Endothelial cell of umbilical vein (primary cell): ENCODE measurements around the gene CFAP161. TPM values are rescaled to one million over a fixed set of nuclear protein-coding genes. Genes with fewer than 3 reads are reported as not detected.

Experiments
- BruUV-seq: library from RNA; stranded (reverse); fragments of 400-500 nt; replicated peaks from 2 replicates; lab custom pipeline; 2021; lab: Mats Ljungman, UMichigan
- CTCF ChIA-PET: fragments of 300-600, 350-600 bp; sonication (Branson Sonifier 250); formaldehyde crosslinking; loops from one replicate; lab custom pipeline; 2021; ENCODE audit warnings: antibody characterized with exemption, inconsistent platforms; lab: Charles Lee
- POLR2A ChIA-PET: fragments of 300-600, 350-600 bp; sonication (Branson Sonifier 250); formaldehyde crosslinking; loops from one replicate; lab custom pipeline; 2021; ENCODE audit warnings: antibody characterized with exemption, inconsistent platforms; lab: Charles Lee
- DNase-seq: peaks from one replicate; pipeline ENCODE4 v3.0.0-alpha.2; 2011; ENCODE audit warnings: low read depth, low spot score
- FAIRE-seq: peaks from 2 replicates; lab custom pipeline; 2011; peaks lifted over from hg19 to GRCh38; lab: Jason Lieb, UNC
- H2AFZ ChIP-seq: 2 replicates; pipeline ENCODE4 v1.6.0; 2012; ENCODE audit warnings: low read depth, low read length, control low read depth, inconsistent platforms
- H3K27ac ChIP-seq: 2 replicates; pipeline ENCODE4 v1.5.1; 2011; ENCODE audit warnings: low read depth, mild to moderate bottlenecking, control low read depth, low read length, moderate library complexity; ENCODE audit not compliant: insufficient read depth
- H3K27me3 ChIP-seq, 2 experiments: 2 replicates each; pipeline versions ENCODE4 v1.6.0 to v1.6.1; 2011; ENCODE audit warnings: low read length in 2 of 2, mixed read lengths in 1 of 2; ENCODE audit not compliant: control insufficient read depth in 2 of 2, insufficient read depth in 2 of 2
- H3K36me3 ChIP-seq, 2 experiments: 2 replicates in 1 of 2; 3 replicates in 1 of 2; pipeline ENCODE4 v1.5.1; 2011; ENCODE audit warnings: low read length in 2 of 2, mild to moderate bottlenecking in 1 of 2, moderate library complexity in 1 of 2; ENCODE audit not compliant: control insufficient read depth in 2 of 2, insufficient read depth in 2 of 2; ENCODE audit errors: extremely low read depth in 1 of 2
- H3K4me1 ChIP-seq: 3 replicates; pipeline ENCODE4 v1.5.1; 2011; ENCODE audit warnings: mild to moderate bottlenecking, low read length; ENCODE audit not compliant: control insufficient read depth, insufficient read depth; ENCODE audit errors: extremely low read depth
- H3K4me2 ChIP-seq: 2 replicates; pipeline ENCODE4 v1.6.1; 2011; ENCODE audit warnings: low read length, control low read depth, mixed read lengths; ENCODE audit not compliant: insufficient read depth
- H3K4me3 ChIP-seq, 3 experiments: fragments of 200-600 bp in 1 of 3; sonication (generic), shearing (Covaris generic) in 1 of 3; replicated peaks in 1 of 3; 2 replicates each; pipeline ENCODE4 v1.5.1; 2011 to 2016; ENCODE audit warnings: control low read depth in 3 of 3, low read length in 3 of 3, mild to moderate bottlenecking in 2 of 3, inconsistent platforms in 1 of 3, low read depth in 1 of 3, moderate library complexity in 1 of 3; ENCODE audit not compliant: insufficient read depth in 1 of 3
- H3K79me2 ChIP-seq: 2 replicates; pipeline ENCODE4 v1.6.0; 2012; ENCODE audit warnings: low read length, inconsistent platforms; ENCODE audit not compliant: control insufficient read depth, insufficient read depth
- H3K9ac ChIP-seq: replicated peaks from 2 replicates; pipeline ENCODE3; 2011; ENCODE audit warnings: low read length, control low read depth; ENCODE audit not compliant: insufficient read depth; ENCODE audit errors: extremely low read depth
- H3K9me1 ChIP-seq: replicated peaks from 3 replicates; pipeline ENCODE4 v1.6.0; 2011; ENCODE audit warnings: mild to moderate bottlenecking, low read length; ENCODE audit not compliant: control insufficient read depth, insufficient read depth; ENCODE audit errors: extremely low read depth
- H3K9me3 ChIP-seq: replicated peaks from 2 replicates; pipeline ENCODE4 v1.5.1; 2012; ENCODE audit warnings: low read length, inconsistent platforms; ENCODE audit not compliant: control insufficient read depth, insufficient read depth
- H4K20me1 ChIP-seq: replicated peaks from 2 replicates; pipeline ENCODE3; 2011; ENCODE audit warnings: mild to moderate bottlenecking, low read length; ENCODE audit not compliant: control insufficient read depth, insufficient read depth; ENCODE audit errors: extremely low read depth
- EZH2 ChIP-seq: IDR thresholded peaks from 2 replicates; pipeline ENCODE4 v1.6.1; 2012; ENCODE audit warnings: borderline replicate concordance, low read depth, mild to moderate bottlenecking, moderate library complexity, low read length, inconsistent platforms; ENCODE audit not compliant: severe bottlenecking
- FOS ChIP-seq: IDR thresholded peaks from 2 replicates; pipeline ENCODE4 v1.6.1; 2011; ENCODE audit warnings: mild to moderate bottlenecking, low read length, moderate library complexity, borderline replicate concordance; ENCODE audit not compliant: insufficient read depth
- GATA2 ChIP-seq: IDR thresholded peaks from 2 replicates; pipeline ENCODE4 v1.7.0; 2011; ENCODE audit warnings: low read depth, mild to moderate bottlenecking, moderate library complexity, mixed read lengths, low read length; ENCODE audit not compliant: insufficient read length, insufficient read depth
- JUN ChIP-seq: IDR thresholded peaks from 2 replicates; pipeline ENCODE4 v1.6.1; 2011; ENCODE audit warnings: borderline replicate concordance, low read depth; ENCODE audit not compliant: insufficient read length, insufficient read depth
- MYC ChIP-seq: IDR thresholded peaks from one replicate; pipeline ENCODE4 v1.6.1; 2011; ENCODE audit warnings: mild to moderate bottlenecking, low read depth, low read length
- POLR2A ChIP-seq: IDR thresholded peaks from 2 replicates; pipeline ENCODE4 v1.6.1; 2012; ENCODE audit warnings: low read depth, mild to moderate bottlenecking, control low read depth, low read length
- POLR2AphosphoS5 ChIP-seq: IDR thresholded peaks from 2 replicates; pipeline ENCODE4 v1.6.1; 2012; ENCODE audit warnings: low read depth, mild to moderate bottlenecking, control low read depth, low read length, moderate library complexity; ENCODE audit not compliant: insufficient read depth
- dilution Hi-C: fragments of 300-500 bp; cut with MboI; formaldehyde crosslinking; loops from one replicate; pipeline ENCODE4 v1.15.0; 2019; ENCODE audit warnings: low sequenced_read_pairs; ENCODE audit not compliant: extremely low pct_ligation_motif_present
- intact Hi-C: fragments of 100-400 bp; cut with micrococcal nuclease; formaldehyde crosslinking; loops from one replicate; pipeline ENCODE4 v1.10.0; 2022
- polyA plus RNA-seq, 4 experiments: library from polyadenylated mRNA; depleted of rRNA in 3 of 4; stranded (reverse) in 3 of 4; unstranded in 1 of 4; fragments of >200 nt; gene quantifications; 2 replicates each; pipeline versions ENCODE4 v1.2.1 to v1.2.3, GENCODE V29; 2011 to 2012; ENCODE audit warnings: missing spikeins in 1 of 4
- total RNA-seq: library from RNA; stranded (reverse); gene quantifications from 2 replicates; pipeline ENCODE4 v1.2.3, GENCODE V29; 2021
- TF ChIP-seq, protein P1 (sequence below): IDR thresholded peaks from 2 replicates; pipeline ENCODE4 v1.6.1; 2011; ENCODE audit not compliant: insufficient read depth, insufficient read length
- TF ChIP-seq, protein P2 (sequence below), 2 donors: IDR thresholded peaks; 1 replicate in 1 of 2; 2 replicates in 1 of 2; pipeline ENCODE4 v1.5.1; 2011; ENCODE audit warnings: low read length in 2 of 2, mild to moderate bottlenecking in 2 of 2, moderate library complexity in 2 of 2, control low read depth in 1 of 2, inconsistent platforms in 1 of 2, low read depth in 1 of 2; ENCODE audit not compliant: insufficient read depth in 1 of 2; ENCODE audit errors: extremely low read depth in 1 of 2

CFAP161 gene
- total and polyA plus RNA-seq, 2 donors (not counting 3 experiments of a cell fraction or from before 2014, with no cell fraction given): 0.08 TPM; not detected in 1

DNA sequence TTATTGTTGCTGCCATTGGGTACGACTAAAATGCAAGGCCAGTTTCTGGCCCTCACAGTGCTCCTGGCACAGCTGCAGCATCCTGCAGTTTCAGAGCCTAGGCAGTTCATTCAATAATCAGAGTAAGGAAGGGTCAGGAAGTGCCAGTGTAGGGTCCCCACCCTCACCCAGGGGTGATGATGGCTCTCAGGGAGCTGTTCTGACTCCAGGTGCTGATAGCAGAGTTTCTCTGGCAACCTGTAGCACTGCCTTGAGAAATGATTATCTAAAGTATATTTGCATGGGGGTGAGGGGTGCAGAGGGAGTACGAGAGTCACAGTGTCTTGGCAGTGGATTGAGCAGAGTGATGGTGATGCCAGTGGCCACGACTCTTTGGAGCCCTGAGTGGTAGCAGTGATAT, 47.1 kb downstream of the CFAP161 start:
- no peaks in the 10 kb centered on the region for H3K9me1 ChIP-seq
- H3K4me2 ChIP-seq: no peak overlapping the region
- H4K20me1 ChIP-seq: no peaks in the 10 kb centered on the region
- H3K79me2 ChIP-seq: no peaks in the 10 kb centered on the region
- TF ChIP-seq POLR2AphosphoS5 (no peak), POLR2A (no peak), JUN (no peak), MYC (no peak), EZH2 (no peak), FOS (no peak), GATA2 (no peak)
- TF ChIP-seq, protein P1, sequence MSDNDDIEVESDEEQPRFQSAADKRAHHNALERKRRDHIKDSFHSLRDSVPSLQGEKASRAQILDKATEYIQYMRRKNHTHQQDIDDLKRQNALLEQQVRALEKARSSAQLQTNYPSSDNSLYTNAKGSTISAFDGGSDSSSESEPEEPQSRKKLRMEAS: no peak
- TF ChIP-seq, protein P2, sequence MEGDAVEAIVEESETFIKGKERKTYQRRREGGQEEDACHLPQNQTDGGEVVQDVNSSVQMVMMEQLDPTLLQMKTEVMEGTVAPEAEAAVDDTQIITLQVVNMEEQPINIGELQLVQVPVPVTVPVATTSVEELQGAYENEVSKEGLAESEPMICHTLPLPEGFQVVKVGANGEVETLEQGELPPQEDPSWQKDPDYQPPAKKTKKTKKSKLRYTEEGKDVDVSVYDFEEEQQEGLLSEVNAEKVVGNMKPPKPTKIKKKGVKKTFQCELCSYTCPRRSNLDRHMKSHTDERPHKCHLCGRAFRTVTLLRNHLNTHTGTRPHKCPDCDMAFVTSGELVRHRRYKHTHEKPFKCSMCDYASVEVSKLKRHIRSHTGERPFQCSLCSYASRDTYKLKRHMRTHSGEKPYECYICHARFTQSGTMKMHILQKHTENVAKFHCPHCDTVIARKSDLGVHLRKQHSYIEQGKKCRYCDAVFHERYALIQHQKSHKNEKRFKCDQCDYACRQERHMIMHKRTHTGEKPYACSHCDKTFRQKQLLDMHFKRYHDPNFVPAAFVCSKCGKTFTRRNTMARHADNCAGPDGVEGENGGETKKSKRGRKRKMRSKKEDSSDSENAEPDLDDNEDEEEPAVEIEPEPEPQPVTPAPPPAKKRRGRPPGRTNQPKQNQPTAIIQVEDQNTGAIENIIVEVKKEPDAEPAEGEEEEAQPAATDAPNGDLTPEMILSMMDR (IDR thresholded peaks at IDR 0.05; ENCODE audit: extremely low read depth in 1 of 2, insufficient read depth in 1 of 2, low read depth in 1 of 2, low read length in 2 of 2): no peak
- dilution Hi-C loops (no loop called here), intact Hi-C loops (no loop called here)
- no peaks in the 10 kb centered on the region for H3K27me3 ChIP-seq
- no peak overlapping the region for H3K9ac ChIP-seq
- BruUV-seq: no TSS peak
- H3K4me1 ChIP-seq: no peaks in the 10 kb centered on the region
- no peaks in the 10 kb centered on the region for H3K36me3 ChIP-seq
- FAIRE-seq (no peak), DNase-seq (no peak)
- no peak overlapping the region for H2AFZ ChIP-seq
- H3K27ac ChIP-seq: no peak overlapping the region
- H3K9me3 ChIP-seq: no peaks in the 10 kb centered on the region
- CTCF ChIA-PET: no interaction called here
- H3K4me3 ChIP-seq: no peak overlapping the region
- POLR2A ChIA-PET: no interaction called here
